Left ventricle myocardium superior (tissue), 1 donor: ENCODE results near the gene OXTR. TPM values are rescaled to one million over a fixed set of nuclear protein-coding genes. Genes with fewer than 3 reads are reported as not detected.

ENCODE experiments used
- ATAC-seq: fragments of 200-7000 bp; cut with Tn5 transposase; one replicate; pipeline ENCODE4 v1.9.1; 2020; ENCODE audit warnings: mild to moderate bottlenecking, moderate library complexity
- DNase-seq: peaks from one replicate; pipeline ENCODE4 v3.0.0-alpha.2; 2020
- intact Hi-C: fragments of 100-400 bp; cut with micrococcal nuclease; formaldehyde crosslinking; loops from one replicate; pipeline ENCODE4 v1.11.0; 2022
- total RNA-seq: library from RNA; stranded (reverse); fragmentation: NEBNext Ultra II Directional; extraction: Animal tissue kit (Norgen Biotek cat#: 25700); gene quantifications from one replicate; pipeline ENCODE4 v1.2.1, GENCODE V29; 2021
- donor health status: DM: no; HTN: yes; CAD: no; lungs with severe emphysema.

The OXTR gene
- total RNA-seq, 1 donor from 2014 or later = 0.20 TPM

- DNase-seq (no peak), ATAC-seq (no peak)
- intact Hi-C loops = no loop called here
Observed at GRCh38 chr3:8768364-8769087, 887 bp downstream of the OXTR start.

DNA sequence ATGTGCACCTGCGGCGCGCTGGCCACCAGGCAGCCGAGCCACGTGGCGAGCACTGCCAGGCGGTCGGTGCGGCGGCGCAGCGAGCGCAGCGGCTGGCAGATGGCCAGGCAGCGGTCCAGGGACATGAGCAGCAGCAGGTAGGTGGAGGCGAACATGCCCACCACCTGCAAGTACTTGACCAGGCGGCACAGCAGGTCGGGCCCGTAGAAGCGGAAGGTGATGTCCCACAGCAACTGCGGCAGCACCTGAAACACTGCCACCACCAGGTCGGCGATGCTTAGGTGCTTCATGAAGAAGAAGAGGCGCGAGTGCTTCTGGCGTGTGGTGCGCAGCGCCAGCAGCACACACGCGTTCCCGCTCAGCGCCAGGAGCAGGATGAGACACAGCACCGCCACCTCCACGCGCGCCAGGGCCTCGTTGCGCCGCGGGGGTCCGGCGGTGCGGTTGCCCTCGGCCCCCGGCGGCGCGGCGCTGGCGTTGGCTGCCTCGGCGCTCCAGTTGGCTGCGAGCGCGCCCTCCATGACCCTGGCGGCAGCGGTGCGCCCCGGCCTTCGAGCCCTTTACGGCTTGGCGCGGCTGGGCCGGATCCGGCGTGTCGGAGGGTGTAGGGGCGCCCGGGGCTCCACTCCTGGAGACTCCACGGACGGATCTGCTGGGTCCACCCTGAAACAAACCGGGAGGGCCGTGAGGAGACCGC, 1.6 kb downstream of the OXTR start:
- ATAC-seq (peak; percentile 58), DNase-seq (peak; percentile 43)
- intact Hi-C loops = no loop called here

- no peak for ATAC-seq
- intact Hi-C loops = no loop called here
- DNase-seq = no peak
Observed at GRCh38 chr3:8767256-8767666, 2.2 kb downstream of the OXTR start.

DNA sequence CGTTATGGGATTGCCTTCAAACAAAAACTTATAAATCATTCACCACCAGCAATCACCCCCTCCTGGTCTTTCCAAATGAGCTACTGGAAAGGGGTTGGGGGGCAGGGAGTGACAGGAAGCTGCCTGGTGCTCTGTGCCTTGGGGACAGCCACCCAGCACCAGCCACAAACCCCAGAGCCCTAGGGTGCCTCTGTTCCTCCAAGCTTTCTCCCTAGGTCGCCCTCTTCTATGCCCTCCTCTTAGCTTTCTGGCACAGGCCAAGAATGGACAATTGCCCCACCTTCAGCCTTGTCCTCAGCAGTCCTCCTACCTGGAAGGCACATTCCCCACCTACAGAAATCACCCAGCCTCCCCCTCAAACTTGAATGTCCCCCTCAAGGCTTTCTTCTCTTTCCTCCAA, 3.3 kb downstream of the OXTR start:
- no peak for ATAC-seq
- intact Hi-C loops = no loop called here

GRCh38 chr3:8765528-8765927, 3.9 kb downstream of the OXTR start:
- intact Hi-C loops = no loop called here
- ATAC-seq (no peak), DNase-seq (no peak)

More for the DNA sequence above, 3.3 kb downstream of the OXTR start:
- DNase-seq = no peak

DNA sequence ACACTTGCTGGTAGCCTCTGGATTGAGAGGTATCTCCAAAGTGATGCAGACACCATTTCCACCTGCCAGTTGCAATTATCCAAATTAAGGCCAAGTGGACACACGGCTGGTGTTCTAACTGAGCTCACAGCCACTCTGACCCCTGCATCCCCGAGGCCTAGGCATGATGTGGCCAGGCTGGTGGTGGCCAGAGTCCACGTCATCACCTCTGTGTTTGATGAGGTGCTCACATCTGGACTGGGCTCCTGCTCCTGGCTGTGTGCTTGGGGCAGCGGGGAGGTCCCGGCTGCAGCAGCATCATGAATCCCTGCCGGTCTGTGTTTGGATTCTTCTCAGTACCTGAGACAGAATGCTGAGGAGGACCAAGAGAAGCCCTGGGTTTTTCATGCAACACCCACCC, 4.9 kb downstream of the OXTR start:
- ATAC-seq (no peak), DNase-seq (no peak)
- intact Hi-C loops = no loop called here

DNA sequence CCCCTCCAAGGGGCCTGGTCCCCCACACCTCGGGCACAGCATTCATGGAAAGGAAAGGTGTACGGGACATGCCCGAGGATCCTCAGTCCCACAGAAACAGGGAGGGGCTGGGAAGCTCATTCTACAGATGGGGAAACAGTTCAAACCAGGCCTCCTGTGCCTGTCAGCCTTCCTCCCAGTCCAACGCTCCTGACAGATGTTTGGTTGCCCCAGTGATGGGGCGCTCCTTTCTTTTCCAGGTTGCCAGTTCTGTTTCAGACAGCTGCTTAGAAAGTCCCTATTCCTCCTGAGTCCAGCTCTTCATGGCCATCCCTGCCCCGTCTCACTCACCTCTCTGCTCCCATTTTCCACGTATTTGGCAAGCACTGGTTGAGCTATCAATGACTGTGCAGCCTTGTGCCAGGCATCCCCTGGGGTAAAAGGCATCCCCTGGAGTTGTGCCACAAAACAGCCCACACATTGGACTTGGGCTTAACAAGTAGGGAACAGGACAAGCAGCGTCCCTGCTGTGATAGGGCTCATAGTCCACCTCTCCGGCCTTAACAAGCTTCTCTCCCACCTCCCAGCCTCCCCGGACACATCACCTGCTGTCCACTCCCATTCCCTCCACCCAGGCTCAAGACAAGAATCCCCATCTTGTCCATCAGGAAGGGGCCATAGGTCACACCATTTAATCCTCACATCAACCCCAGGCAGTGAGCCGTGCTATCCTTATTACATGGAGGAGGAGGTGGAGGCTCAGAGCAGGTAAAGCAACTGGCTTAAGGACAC, 6.6 kb downstream of the OXTR start:
- ATAC-seq (no peak), DNase-seq (no peak)
- intact Hi-C loops = no loop called here

GRCh38 chr3:8761866-8762265, 7.5 kb downstream of the OXTR start:
- no peak for DNase-seq
- intact Hi-C loops = no loop called here
- ATAC-seq = no peak

- intact Hi-C loops = no loop called here
- ATAC-seq (no peak), DNase-seq (no peak)
Observed at GRCh38 chr3:8760506-8760905, 8.9 kb downstream of the OXTR start.

DNA sequence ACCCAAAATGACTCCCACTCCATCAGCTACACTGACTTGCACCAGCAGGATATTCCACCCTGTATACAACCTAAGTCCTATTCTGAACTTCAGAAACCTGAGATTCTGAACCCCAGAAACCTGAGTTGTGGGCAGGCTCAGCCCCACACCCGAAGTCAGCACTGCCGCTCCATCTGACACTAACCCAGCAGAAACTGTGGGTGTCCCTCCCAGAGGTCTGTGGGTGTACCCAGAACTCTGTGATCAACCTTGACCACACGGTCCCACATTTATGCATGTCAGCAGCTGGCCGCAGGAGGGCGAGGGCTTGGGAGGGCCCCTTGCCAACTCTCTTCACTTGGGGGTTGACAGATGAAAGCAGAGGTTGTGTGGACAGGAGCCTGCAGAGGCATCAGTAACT, 9.3 kb downstream of the OXTR start:
- no peak for DNase-seq
- ATAC-seq = no peak
- intact Hi-C loops = no loop called here

GRCh38 chr3:8759038-8759707, 10.2 kb downstream of the OXTR start:
- intact Hi-C loops = no loop called here
- ATAC-seq (no peak), DNase-seq (no peak)

GRCh38 chr3:8757551-8758518, 11.6 kb downstream of the OXTR start:
- DNase-seq (no peak), ATAC-seq (peak; percentile 48)
- intact Hi-C loops = no loop called here

GRCh38 chr3:8756671-8757070, 12.7 kb downstream of the OXTR start:
- intact Hi-C loops = no loop called here
- DNase-seq (no peak), ATAC-seq (no peak)

DNA sequence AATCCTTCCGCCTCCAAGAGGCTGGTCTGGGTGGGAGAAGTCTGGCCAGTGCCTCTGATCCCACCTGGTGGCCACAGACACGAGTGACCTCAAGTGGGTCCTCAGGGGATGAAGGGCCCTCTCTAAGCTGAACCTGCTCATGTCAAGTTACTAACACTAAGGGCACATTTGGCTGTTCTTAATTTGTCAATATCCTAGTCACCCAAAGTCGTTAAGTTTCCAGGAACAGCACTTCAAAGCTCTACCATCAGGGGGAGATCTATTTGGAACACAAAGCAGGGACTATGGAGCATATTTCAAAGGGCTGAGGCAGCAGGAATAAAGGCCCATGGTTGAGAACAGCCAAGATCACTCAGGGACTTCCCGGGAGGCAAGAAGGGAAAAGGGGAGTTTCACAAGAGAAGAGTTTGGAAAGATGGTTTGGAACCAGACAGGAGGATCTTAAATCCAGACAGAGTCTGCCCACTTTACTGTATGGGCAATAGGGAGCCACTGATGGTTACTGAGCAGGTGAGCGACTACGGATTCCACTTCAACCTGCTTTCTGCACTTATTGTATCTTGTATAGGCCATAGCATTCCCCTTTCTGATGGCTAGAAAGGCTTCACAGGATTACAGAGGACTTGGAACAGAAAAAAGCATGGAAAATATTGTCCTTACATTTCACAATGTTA, 13.7 kb downstream of the OXTR start:
- no peak for ATAC-seq
- intact Hi-C loops = no loop called here
- DNase-seq = no peak

- intact Hi-C loops = no loop called here
- DNase-seq (no peak), ATAC-seq (no peak)
Observed at GRCh38 chr3:8755097-8755496, 14.3 kb downstream of the OXTR start.

DNA sequence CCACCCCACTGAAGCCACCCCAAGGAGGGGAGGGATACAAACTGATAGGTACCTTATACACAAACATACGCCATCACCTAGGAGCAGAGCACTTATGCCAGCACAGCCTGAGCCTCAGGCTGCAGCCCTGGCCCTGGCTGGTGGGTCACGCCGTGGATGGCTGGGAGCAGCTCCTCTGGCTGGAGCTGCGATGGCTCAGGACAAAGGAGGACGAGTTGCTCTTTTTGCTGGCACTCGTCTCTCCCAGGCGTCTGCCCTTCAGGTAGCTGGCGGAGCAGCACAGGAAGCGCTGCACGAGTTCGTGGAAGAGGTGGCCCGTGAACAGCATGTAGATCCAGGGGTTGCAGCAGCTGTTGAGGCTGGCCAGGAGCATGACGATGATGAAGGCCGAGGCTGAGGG, 16.6 kb downstream of the OXTR start:
- DNase-seq = no peak
- ATAC-seq = no peak
- intact Hi-C loops = no loop called here

GRCh38 chr3:8749316-8749715, 20.1 kb downstream of the OXTR start:
- ATAC-seq (no peak), DNase-seq (no peak)
- intact Hi-C loops = no loop called here

- intact Hi-C loops = no loop called here
- no peak for ATAC-seq
- DNase-seq = no peak
Observed at GRCh38 chr3:8746780-8747345, 22.6 kb downstream of the OXTR start.
